K562 (cell line): Measurements from ENCODE around the gene IL4I1. TPM values are rescaled to one million over a fixed set of nuclear protein-coding genes. Genes with fewer than 3 reads are reported as not detected.

ENCODE experiments used
- BRD9 ChIP-seq: fragments of 450-650 bp; IDR thresholded peaks from 2 replicates; pipeline ENCODE4 v1.6.1; 2018; ENCODE audit warnings: low read depth; ENCODE audit not compliant: partially characterized antibody
- ESRRB ChIP-seq: fragments of 250-450 bp; sonication (Bioruptor Pico); IDR thresholded peaks from 2 replicates; pipeline ENCODE4 v1.5.0; 2020; ENCODE audit warnings: mild to moderate bottlenecking, moderate library complexity, borderline replicate concordance
- HDAC2 ChIP-seq: fragments of 450-650 bp; IDR thresholded peaks from 2 replicates; pipeline ENCODE4 v1.6.1; 2016; ENCODE audit warnings: mild to moderate bottlenecking
- JUND ChIP-seq, 2 experiments: IDR thresholded peaks; 2 replicates in 1 of 2; 3 replicates in 1 of 2; pipeline ENCODE4 v1.6.1; 2011; ENCODE audit warnings: borderline replicate concordance in 2 of 2, low read depth in 2 of 2, low read length in 2 of 2, improper control_type of control experiment in 1 of 2, missing biosample characterization in 1 of 2, missing genetic modification characterization in 1 of 2, missing genetic modification reagents in 1 of 2
- KDM2B ChIP-seq: fragments of 250-450 bp; sonication (Bioruptor Pico); IDR thresholded peaks from 2 replicates; pipeline ENCODE4 v1.8.0; 2021; ENCODE audit warnings: mild to moderate bottlenecking, moderate library complexity
- KLF1 ChIP-seq: fragments of 450-650 bp; IDR thresholded peaks from 2 replicates; pipeline ENCODE4 v1.6.1; 2016; ENCODE audit warnings: missing genetic modification characterization, missing compliant biosample characterization
- MAX ChIP-seq: sonication (generic); formaldehyde crosslinking; IDR thresholded peaks from 2 replicates; pipeline ENCODE4 v1.9.0; 2022; ENCODE audit warnings: mild to moderate bottlenecking, missing genetic modification reagents
- MAZ ChIP-seq, 2 experiments: fragments of 450-650 bp in 1 of 2; sonication (generic) in 1 of 2; formaldehyde crosslinking; IDR thresholded peaks in 1 of 2; conservative IDR thresholded peaks in 1 of 2; 2 replicates each; pipeline versions ENCODE4 v1.4.0 to v1.5.0; 2020; ENCODE audit warnings: mild to moderate bottlenecking in 1 of 2, missing genetic modification reagents in 1 of 2
- MCM2 ChIP-seq: fragments of 450-650 bp; IDR thresholded peaks from 2 replicates; pipeline ENCODE4 v1.6.1; 2017; ENCODE audit warnings: low read depth, mild to moderate bottlenecking
- NR2C1 ChIP-seq, 2 experiments: fragments of 450-650 bp; IDR thresholded peaks; 2 replicates each; pipeline ENCODE4 v1.6.1; 2017; ENCODE audit warnings: mild to moderate bottlenecking in 2 of 2, antibody characterized with exemption in 1 of 2, inconsistent platforms in 1 of 2, missing compliant biosample characterization in 1 of 2, missing genetic modification characterization in 1 of 2
- PHB2 ChIP-seq: fragments of 450-650 bp; IDR thresholded peaks from 2 replicates; pipeline ENCODE4 v1.6.1; 2017; ENCODE audit warnings: low read depth
- RCOR1 ChIP-seq, 2 experiments: IDR thresholded peaks; 2 replicates each; pipeline ENCODE4 v1.6.1; 2012; ENCODE audit warnings: low read depth in 2 of 2, low read length in 2 of 2, borderline replicate concordance in 1 of 2, improper control_type of control experiment in 1 of 2
- SREBF1 ChIP-seq: fragments of 150-350 bp; IDR thresholded peaks from 2 replicates; pipeline ENCODE4 v1.6.1; 2014; ENCODE audit warnings: antibody characterized with exemption, low read depth, low read length, borderline replicate concordance
- TARDBP ChIP-seq: fragments of 450-650 bp; IDR thresholded peaks from 2 replicates; pipeline ENCODE4 v1.6.1; 2016
- TRIM24 ChIP-seq, 2 experiments: fragments of 450-650 bp; IDR thresholded peaks; 2 replicates each; pipeline ENCODE4 v1.6.1; 2016
- ZBTB34 ChIP-seq: fragments of 250-450 bp; sonication (Bioruptor Pico); IDR thresholded peaks from 2 replicates; pipeline ENCODE4 v1.8.0; 2021; ENCODE audit warnings: mild to moderate bottlenecking, moderate library complexity
- ZNF133 ChIP-seq: fragments of 250-450 bp; sonication (Bioruptor Pico); IDR thresholded peaks from 2 replicates; pipeline ENCODE4 v1.4.0; 2020; ENCODE audit warnings: mild to moderate bottlenecking
- ZNF146 ChIP-seq: IDR thresholded peaks from one replicate; pipeline ENCODE4 v1.6.1; 2018; ENCODE audit warnings: missing compliant biosample characterization; ENCODE audit not compliant: unreplicated experiment
- ZNF583 ChIP-seq: fragments of 250-450 bp; sonication (Bioruptor Pico); IDR thresholded peaks from 2 replicates; pipeline ENCODE4 v1.4.0; 2020
- ZNF586 ChIP-seq: fragments of 450-650 bp; formaldehyde crosslinking; conservative IDR thresholded peaks from 2 replicates; pipeline ENCODE4 v1.4.0; 2020; ENCODE audit warnings: mild to moderate bottlenecking, moderate library complexity
- polyA plus RNA-seq, 8 experiments: library from polyadenylated mRNA; depleted of rRNA in 4 of 8; stranded (reverse) in 5 of 8; unstranded in 3 of 8; fragments of >200 nt; fragmentation: Nextera tagmentation in 2 of 8; fragmentation: Illumina TruSeq in 1 of 8; extraction: Ambion mirVana in 2 of 8; extraction: Trizol in 1 of 8; gene quantifications; 2 replicates each; pipeline versions ENCODE4 v1.2.1 to v1.2.3, GENCODE V29; 2011 to 2014; ENCODE audit warnings: inconsistent platforms in 1 of 8, missing spikeins in 1 of 8
- total RNA-seq, 7 experiments: library from RNA; depleted of rRNA in 6 of 7; stranded (reverse); fragments of >200 nt in 6 of 7; fragmentation: Illumina TruSeq in 2 of 7; extraction: Trizol in 2 of 7; gene quantifications; 2 replicates each; pipeline versions ENCODE4 v1.2.1 to v1.2.3, GENCODE V29; 2011 to 2021; ENCODE audit warnings: low replicate concordance in 1 of 7

The IL4I1 gene
- total and polyA plus RNA-seq, 9 of the 15 experiments (the other 6 are each of a cell fraction or from before 2014, with no cell fraction given), result 0.06 to 0.95 (median 0.43) TPM; not detected in 2

GRCh38 chr19:49866933-49867782, 29.5 kb downstream of the IL4I1 start, which contains the start of gene PNKP (continued):
- TF ChIP-seq MAX (CRISPR knock-in tag) (peak; percentile 84), PHB2 (no peak), KLF1 (tag) (peak; percentile 71; the same call in 1 of the 2 replicates), JUND (IDR thresholded peaks at IDR 0.05; ENCODE audit: borderline replicate concordance, low read depth, low read length) (peak; percentile 43; the same call in 1 of the 2 replicates), JUND (tag; IDR thresholded peaks at IDR 0.05; ENCODE audit: borderline replicate concordance, low read depth, low read length) (no peak; the same call in 2 of the 3 replicates), ESRRB (CRISPR knock-in tag) (no peak), TRIM24 (IDR thresholded peaks at IDR 0.05) (peak in 1 of 2 experiments; percentile 87; a peak in 2 of 4 replicates), NR2C1 (IDR thresholded peaks at IDR 0.05) (peak; percentile 85), NR2C1 (tag; IDR thresholded peaks at IDR 0.05) (peak; percentile 77), ZNF133 (CRISPR knock-in tag) (no peak), MAZ (CRISPR knock-in tag; conservative IDR thresholded peaks at IDR 0.05 in 1 of 2, IDR thresholded peaks at IDR 0.05 in 1 of 2) (peak; percentile 88 to 89; a peak in 3 of 4 replicates), BRD9 (no peak), SREBF1 (no peak), ZNF586 (CRISPR knock-in tag) (no peak), ZNF146 (CRISPR knock-in tag) (no peak), MCM2 (no peak), KDM2B (CRISPR knock-in tag) (0 out of 2 replicates have a peak, but pooled peaks have one; percentile 42), ZNF583 (CRISPR knock-in tag) (no peak), RCOR1 (IDR thresholded peaks at IDR 0.05; ENCODE audit: borderline replicate concordance in 1 of 2, low read depth in 2 of 2, low read length in 2 of 2) (0 out of 4 replicates have a peak, but pooled peaks of 1 of the 2 experiments have one; percentile 6), TARDBP (0 out of 2 replicates have a peak, but pooled peaks have one; percentile 54), HDAC2 (peak; percentile 75; the same call in 1 of the 2 replicates), ZBTB34 (CRISPR knock-in tag) (no peak)
